Activated CD8-positive, alpha-beta memory T cell treated with anti-CD3 and anti-CD28 coated beads, Interleukin-2, amount 50 U/mL, for 4 hours (primary cell): Measurements from ENCODE around the gene NXPH2.
"Not testable (repeated sequence)": the region's sequence is repeated elsewhere in the genome, so short reads cannot be mapped to it uniquely, and the experiment has no call there.

Experiments
- DNase-seq: peaks from one replicate; pipeline ENCODE4 v3.0.0-alpha.2; 2020

NXPH2 gene

GRCh38 chr2:138752197-138752956 is 27.8 kb downstream of the NXPH2 start:
- DNase-seq = no peak

GRCh38 chr2:138744713-138745112 is 35.5 kb downstream of the NXPH2 start:
- no peak for DNase-seq

- no peak for DNase-seq
Measured at GRCh38 chr2:138742441-138743057, 37.6 kb downstream of the NXPH2 start.

- no peak for DNase-seq
Measured at GRCh38 chr2:138741851-138742250, 38.3 kb downstream of the NXPH2 start.

- DNase-seq = not testable (repeated sequence)
Measured at GRCh38 chr2:138737009-138737554, 43.1 kb downstream of the NXPH2 start.

GRCh38 chr2:138732651-138733050 is 47.5 kb downstream of the NXPH2 start:
- DNase-seq = no peak

GRCh38 chr2:138730497-138731030 is 49.6 kb downstream of the NXPH2 start:
- DNase-seq = no peak

GRCh38 chr2:138727956-138728355 is 52.2 kb downstream of the NXPH2 start:
- no peak for DNase-seq

- DNase-seq = no peak
Measured at GRCh38 chr2:138726681-138727080, 53.5 kb downstream of the NXPH2 start.

GRCh38 chr2:138724729-138725459 is 55.3 kb downstream of the NXPH2 start:
- no peak for DNase-seq

- DNase-seq = no peak
Measured at GRCh38 chr2:138724327-138724726, 55.9 kb downstream of the NXPH2 start.

GRCh38 chr2:138723196-138723987 is 56.8 kb downstream of the NXPH2 start:
- DNase-seq = no peak

GRCh38 chr2:138722316-138722715 is 57.9 kb downstream of the NXPH2 start:
- no peak for DNase-seq

- DNase-seq = no peak
Measured at GRCh38 chr2:138720035-138720838, 60.0 kb downstream of the NXPH2 start.

- no peak for DNase-seq
Measured at GRCh38 chr2:138718405-138718804, 61.8 kb downstream of the NXPH2 start.

GRCh38 chr2:138716183-138716582 is 64.0 kb downstream of the NXPH2 start:
- DNase-seq = no peak

- DNase-seq = no peak
Measured at GRCh38 chr2:138713504-138713903, 66.7 kb downstream of the NXPH2 start.

GRCh38 chr2:138713069-138713496 is 67.1 kb downstream of the NXPH2 start:
- DNase-seq = no peak

- no peak for DNase-seq
Measured at GRCh38 chr2:138712212-138712979, 67.8 kb downstream of the NXPH2 start.

GRCh38 chr2:138711812-138712211 is 68.4 kb downstream of the NXPH2 start:
- DNase-seq = no peak
